GM23338 (cell line): ENCODE data around the gene MIGA1. TPM values are rescaled to one million over a fixed set of nuclear protein-coding genes. Genes with fewer than 3 reads are reported as not detected.

ENCODE experiments used
- ATAC-seq: fragments of 200-7000 bp; cut with Tn5 transposase; 3 replicates; pipeline ENCODE4 v1.9.1; 2020
- DNase-seq: peaks from one replicate; pipeline ENCODE4 v3.0.0-alpha.2; 2015; ENCODE audit warnings: low spot score
- H2AFZ ChIP-seq: fragments of 200-600 bp; sonication (generic); 2 replicates; pipeline ENCODE4 v1.8.0; 2016; ENCODE audit warnings: antibody characterized with exemption, mild to moderate bottlenecking, moderate library complexity
- H3F3A ChIP-seq: fragments of 200-600 bp; sonication (generic); replicated peaks from 2 replicates; pipeline ENCODE4 v1.8.0; 2017; ENCODE audit warnings: antibody characterized with exemption, mixed run types, low read depth
- H3K27ac ChIP-seq: fragments of 200-600 bp; sonication (generic); 2 replicates; pipeline ENCODE4 v1.6.1; 2016; ENCODE audit warnings: low read depth
- H3K27me3 ChIP-seq: fragments of 200-600 bp; sonication (generic); 2 replicates; pipeline ENCODE4 v1.8.0; 2016; ENCODE audit warnings: mild to moderate bottlenecking, mixed run types, moderate library complexity; ENCODE audit not compliant: insufficient read depth
- H3K36me3 ChIP-seq: fragments of 200-600 bp; sonication (generic); 2 replicates; pipeline ENCODE4 v1.8.0; 2016; ENCODE audit warnings: mild to moderate bottlenecking; ENCODE audit not compliant: insufficient read depth
- H3K4me1 ChIP-seq: fragments of 200-600 bp; sonication (generic); 2 replicates; pipeline ENCODE4 v1.8.0; 2016; ENCODE audit warnings: mild to moderate bottlenecking, moderate library complexity; ENCODE audit not compliant: insufficient read depth
- H3K4me2 ChIP-seq: fragments of 200-600 bp; sonication (generic); 2 replicates; pipeline ENCODE4 v1.7.1; 2017; ENCODE audit warnings: mixed run types
- H3K4me3 ChIP-seq: fragments of 200-600 bp; sonication (generic); 2 replicates; pipeline ENCODE4 v1.6.1; 2016; ENCODE audit warnings: mixed run types
- H3K79me2 ChIP-seq: fragments of 200-600 bp; sonication (generic); replicated peaks from 2 replicates; pipeline ENCODE4 v1.8.0; 2017; ENCODE audit warnings: mild to moderate bottlenecking; ENCODE audit not compliant: insufficient read depth
- H3K9me2 ChIP-seq: fragments of 200-600 bp; sonication (generic); 2 replicates; pipeline ENCODE4 v1.8.0; 2017; ENCODE audit not compliant: insufficient read depth
- H4K20me1 ChIP-seq: fragments of 200-600 bp; sonication (generic); replicated peaks from 2 replicates; pipeline ENCODE4 v1.8.0; 2017; ENCODE audit warnings: mild to moderate bottlenecking; ENCODE audit not compliant: insufficient read depth
- H3K27ac Mint-ChIP-seq: 2 replicates; pipeline ENCODE4 v1.8.0; 2020; ENCODE audit warnings: inconsistent platforms, mild to moderate bottlenecking, moderate library complexity, mixed read lengths
- H3K27me3 Mint-ChIP-seq: 3 replicates; pipeline ENCODE4 v1.8.0; 2022; ENCODE audit warnings: low read depth, mild to moderate bottlenecking, moderate library complexity, mixed read lengths, inconsistent platforms; ENCODE audit not compliant: insufficient read depth, poor library complexity
- H3K36me3 Mint-ChIP-seq: 3 replicates; pipeline ENCODE4 v1.8.0; 2021; ENCODE audit warnings: low read depth, mild to moderate bottlenecking, inconsistent platforms, moderate library complexity, mixed read lengths
- H3K4me1 Mint-ChIP-seq: 3 replicates; pipeline ENCODE4 v1.8.0; 2020; ENCODE audit warnings: mild to moderate bottlenecking, inconsistent platforms, mixed read lengths
- H3K4me3 Mint-ChIP-seq: 3 replicates; pipeline ENCODE4 v1.8.0; 2021; ENCODE audit warnings: moderate library complexity, mild to moderate bottlenecking, inconsistent platforms, mixed read lengths
- H3K9me3 Mint-ChIP-seq: 3 replicates; pipeline ENCODE4 v1.8.0; 2020; ENCODE audit warnings: moderate library complexity, mild to moderate bottlenecking, inconsistent platforms, mixed read lengths
- CREB1 ChIP-seq: fragments of 250-450 bp; sonication (Bioruptor Pico); IDR thresholded peaks from 2 replicates; pipeline ENCODE4 v1.5.0; 2020; ENCODE audit warnings: low read depth, mild to moderate bottlenecking, moderate library complexity
- CTCF ChIP-seq, 2 experiments: fragments of 200-600 bp in 1 of 2; sonication (generic) in 1 of 2; conservative IDR thresholded peaks; 2 replicates each; pipeline versions ENCODE4 v1.5.1 to v1.6.1; 2016 to 2017; ENCODE audit warnings: antibody characterized with exemption in 2 of 2, low read depth in 2 of 2, mild to moderate bottlenecking in 2 of 2, moderate library complexity in 1 of 2
- ETS1 ChIP-seq: IDR thresholded peaks from 2 replicates; pipeline ENCODE4 v1.6.1; 2016; ENCODE audit warnings: antibody characterized with exemption
- EZH2 ChIP-seq: fragments of 200-600 bp; sonication (generic); IDR thresholded peaks from one replicate; pipeline ENCODE4 v1.8.0; 2017; ENCODE audit warnings: antibody characterized with exemption, mild to moderate bottlenecking, low read depth; ENCODE audit not compliant: unreplicated experiment
- EZH2phosphoT487 ChIP-seq: fragments of 200-600 bp; sonication (generic); IDR thresholded peaks from one replicate; pipeline ENCODE4 v1.8.1; 2018; ENCODE audit warnings: antibody characterized with exemption; ENCODE audit not compliant: unreplicated experiment
- JUNB ChIP-seq: IDR thresholded peaks from one replicate; pipeline ENCODE4 v1.6.1; 2016; ENCODE audit warnings: antibody characterized with exemption; ENCODE audit not compliant: unreplicated experiment
- NANOG ChIP-seq: IDR thresholded peaks from 2 replicates; pipeline ENCODE4 v1.6.1; 2016; ENCODE audit warnings: antibody characterized with exemption, borderline replicate concordance
- POLR2AphosphoS5 ChIP-seq: IDR thresholded peaks from 2 replicates; pipeline ENCODE4 v1.6.1; 2016; ENCODE audit warnings: antibody characterized with exemption, low read depth
- REST ChIP-seq: IDR thresholded peaks from one replicate; pipeline ENCODE4 v1.6.1; 2018; ENCODE audit warnings: antibody characterized with exemption; ENCODE audit not compliant: unreplicated experiment
- ZNF114 ChIP-seq: fragments of 250-450 bp; sonication (Bioruptor Pico); IDR thresholded peaks from 2 replicates; pipeline ENCODE4 v1.5.0; 2020; ENCODE audit warnings: mild to moderate bottlenecking, moderate library complexity
- ZNF331 ChIP-seq: fragments of 250-450 bp; sonication (Bioruptor Pico); IDR thresholded peaks from 2 replicates; pipeline ENCODE4 v1.5.0; 2020; ENCODE audit warnings: low read depth, mild to moderate bottlenecking, moderate library complexity
- ZNF462 ChIP-seq: fragments of 250-450 bp; sonication (Bioruptor Pico); IDR thresholded peaks from 2 replicates; pipeline ENCODE4 v1.5.0; 2020; ENCODE audit warnings: mild to moderate bottlenecking, moderate library complexity
- polyA plus RNA-seq: library from polyadenylated mRNA; unstranded; fragments of >200 nt; fragmentation: Nextera tagmentation; extraction: Ambion mirVana; gene quantifications from 2 replicates; pipeline ENCODE4 v1.2.1, GENCODE V29; 2016
- total RNA-seq: library from RNA; depleted of rRNA; stranded (reverse); fragments of >200 nt; shearing (Covaris generic); gene quantifications from 2 replicates; pipeline ENCODE4 v1.2.3, GENCODE V29; 2014

Gene MIGA1
- total and polyA plus RNA-seq, 2 experiments from 2014 or later, result 3.4 to 7.5 TPM

GRCh38 chr1:77831566-77831965 lies 52.1 kb downstream of the MIGA1 start (continued):
- no peak for TF ChIP-seq REST
- no peak for TF ChIP-seq POLR2AphosphoS5
- no peak for TF ChIP-seq CTCF (conservative IDR thresholded peaks at IDR 0.05; ENCODE audit: low read depth in 2 of 2)
- no peak for TF ChIP-seq ZNF114 (CRISPR knock-in tag)
- TF ChIP-seq ETS1, result no peak
- TF ChIP-seq CREB1 (CRISPR knock-in tag), result no peak
- TF ChIP-seq JUNB, result no peak
- TF ChIP-seq EZH2, result no peak

GRCh38 chr1:77831976-77832711 lies 52.7 kb downstream of the MIGA1 start:
- Histone ChIP-seq H4K20me1 (no peaks in the 10 kb centered on the region), H3F3A (no peaks in the 10 kb centered on the region), H3K27ac (no peak overlapping the region), H3K27me3 (no peaks in the 10 kb centered on the region), H3K9me2 (no peaks in the 10 kb centered on the region), H3K36me3 (no peaks in the 10 kb centered on the region), H3K79me2 (no peaks in the 10 kb centered on the region), H3K4me2 (no peak overlapping the region), H3K4me1 (0 out of 2 replicates have a peak, but pooled peaks cover 2% of the 10 kb centered on the region), H2AFZ (no peak overlapping the region), H3K4me3 (no peak overlapping the region)
- H3K27ac Mint-ChIP-seq, result no peak overlapping the region
- H3K27me3 Mint-ChIP-seq, result peaks cover 1% of the 10 kb centered on the region
- DNase-seq (no peak), ATAC-seq (no peak)
- H3K9me3 Mint-ChIP-seq, result no peaks in the 10 kb centered on the region
- H3K36me3 Mint-ChIP-seq, result peaks cover 5% of the 10 kb centered on the region; the same call in 2 of the 3 replicates
- no peak overlapping the region for H3K4me3 Mint-ChIP-seq
- no peaks in the 10 kb centered on the region for H3K4me1 Mint-ChIP-seq
- TF ChIP-seq NANOG, result no peak
- no peak for TF ChIP-seq POLR2AphosphoS5
- TF ChIP-seq EZH2, result no peak
- TF ChIP-seq ZNF331 (CRISPR knock-in tag), result no peak
- TF ChIP-seq ZNF462 (CRISPR knock-in tag), result no peak
- no peak for TF ChIP-seq CREB1 (CRISPR knock-in tag)
- no peak for TF ChIP-seq EZH2phosphoT487
- no peak for TF ChIP-seq JUNB
